Measurements from ENCODE around the gene NT5C3B. TPM values are rescaled to one million over a fixed set of nuclear protein-coding genes. Genes with fewer than 3 reads are reported as not detected.
A peak's percentile ranks its signal among the peaks of the same experiment; 100 is the strongest.

Gene NT5C3B
- total RNA-seq, 1 donor = 69.8 TPM

GRCh38 chr17:41793784-41794539, 42.1 kb downstream of the NT5C3B start:
- no peaks in the 10 kb centered on the region for H3K9me3 ChIP-seq (ENCODE audit: low read depth, low read length)
- peaks cover 10% of the 10 kb centered on the region for H3K4me1 ChIP-seq (ENCODE audit: insufficient read depth, low read length)
- no peak overlapping the region for H2AFZ ChIP-seq (ENCODE audit: low read length)
- TF ChIP-seq CTCF (IDR thresholded peaks at IDR 0.05; ENCODE audit: extremely low read depth, low read depth, low read length) = no peak
- H3K27me3 ChIP-seq (ENCODE audit: insufficient read depth, low read length) = peaks cover 3% of the 10 kb centered on the region
- H3K36me3 ChIP-seq (ENCODE audit: insufficient read depth, low read length) = no peaks in the 10 kb centered on the region
- no peak overlapping the region for H3K4me3 ChIP-seq (ENCODE audit: insufficient read depth, low read length)
- H4K20me1 ChIP-seq (ENCODE audit: insufficient read depth, low read length) = no peaks in the 10 kb centered on the region
- H3K79me2 ChIP-seq (ENCODE audit: insufficient read depth, low read length) = no peaks in the 10 kb centered on the region
- DNase-seq (ENCODE audit: insufficient read length, low spot score, missing footprints) = peak; percentile 64
- no peak overlapping the region for H3K27ac ChIP-seq (ENCODE audit: low read depth, low read length)
- H3K4me2 ChIP-seq (ENCODE audit: insufficient read depth, low read length) = no peak overlapping the region

GRCh38 chr17:41792845-41793783, 42.9 kb downstream of the NT5C3B start:
- DNase-seq (ENCODE audit: insufficient read length, low spot score, missing footprints) = peak; percentile 90
- peak overlapping the region; percentile 35 for H3K4me3 ChIP-seq (ENCODE audit: insufficient read depth, low read length)
- no peak for TF ChIP-seq CTCF (IDR thresholded peaks at IDR 0.05; ENCODE audit: extremely low read depth, low read depth, low read length)

GRCh38 chr17:41787021-41787418, 49.0 kb downstream of the NT5C3B start:
- H3K4me3 ChIP-seq (ENCODE audit: insufficient read depth, low read length) = no peak overlapping the region
- no peak overlapping the region for H2AFZ ChIP-seq (ENCODE audit: low read length)
- peak; percentile 34 for DNase-seq (ENCODE audit: insufficient read length, low spot score, missing footprints)
- H3K27me3 ChIP-seq (ENCODE audit: insufficient read depth, low read length) = peaks cover 13% of the 10 kb centered on the region
- H3K9me3 ChIP-seq (ENCODE audit: low read depth, low read length) = no peaks in the 10 kb centered on the region
- H4K20me1 ChIP-seq (ENCODE audit: insufficient read depth, low read length) = no peaks in the 10 kb centered on the region
- H3K4me1 ChIP-seq (ENCODE audit: insufficient read depth, low read length) = peaks cover 10% of the 10 kb centered on the region
- no peak overlapping the region for H3K4me2 ChIP-seq (ENCODE audit: insufficient read depth, low read length)
- no peak for TF ChIP-seq CTCF (IDR thresholded peaks at IDR 0.05; ENCODE audit: extremely low read depth, low read depth, low read length)
- no peaks in the 10 kb centered on the region for H3K36me3 ChIP-seq (ENCODE audit: insufficient read depth, low read length)
- no peaks in the 10 kb centered on the region for H3K79me2 ChIP-seq (ENCODE audit: insufficient read depth, low read length)
- no peak overlapping the region for H3K27ac ChIP-seq (ENCODE audit: low read depth, low read length)

More at GRCh38 chr17:41792845-41793783, 42.9 kb downstream of the NT5C3B start:
- Histone ChIP-seq H3K27me3 (ENCODE audit: insufficient read depth, low read length) (peaks cover 3% of the 10 kb centered on the region), H4K20me1 (ENCODE audit: insufficient read depth, low read length) (no peaks in the 10 kb centered on the region), H3K27ac (ENCODE audit: low read depth, low read length) (no peak overlapping the region), H3K4me1 (ENCODE audit: insufficient read depth, low read length) (peaks cover 10% of the 10 kb centered on the region), H3K9me3 (ENCODE audit: low read depth, low read length) (no peaks in the 10 kb centered on the region), H2AFZ (ENCODE audit: low read length) (peak overlapping the region; percentile 71), H3K79me2 (ENCODE audit: insufficient read depth, low read length) (no peaks in the 10 kb centered on the region), H3K36me3 (ENCODE audit: insufficient read depth, low read length) (no peaks in the 10 kb centered on the region), H3K4me2 (ENCODE audit: insufficient read depth, low read length) (peak overlapping the region; percentile 61)
